Uterus (tissue), 2 donors: ENCODE results near the gene ERF.

Experiments
- POLR2A ChIP-seq, 2 donors: fragments of 450-650 bp; IDR thresholded peaks; one replicate each; pipeline ENCODE4 v1.6.1; 2016; ENCODE audit warnings: antibody characterized with exemption in 2 of 2, mild to moderate bottlenecking in 1 of 2, moderate library complexity in 1 of 2
- TF ChIP-seq, protein P1 (sequence below), 4 experiments: fragments of 200-600 bp in 2 of 4; fragments of 450-650 bp in 2 of 4; sonication (generic) in 2 of 4; IDR thresholded peaks; one replicate each; pipeline ENCODE4 v1.5.1; 2016 to 2019; ENCODE audit warnings: antibody characterized with exemption in 4 of 4, mild to moderate bottlenecking in 2 of 4, moderate library complexity in 1 of 4

DNA sequence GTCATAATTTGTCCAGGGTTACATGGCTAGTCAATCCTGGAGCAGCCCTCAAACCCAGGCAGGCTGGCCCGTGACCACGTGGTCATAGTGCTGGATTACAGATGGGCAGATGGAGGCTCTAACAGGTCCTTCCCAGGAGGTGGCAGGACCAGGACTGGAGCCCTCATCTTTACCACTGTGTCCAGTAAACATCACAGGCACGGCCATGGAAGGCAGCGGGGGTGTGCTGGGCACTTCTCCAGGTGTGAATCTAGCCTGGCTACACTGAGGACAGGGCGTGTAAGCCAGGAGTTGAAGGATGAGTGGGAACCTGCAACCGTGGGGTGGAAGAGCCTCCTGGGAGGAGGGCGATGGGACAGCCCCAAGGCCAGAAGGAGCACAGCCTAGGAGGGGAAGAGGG lies 20.2 kb upstream of the ERF start:
- TF ChIP-seq, protein P1, sequence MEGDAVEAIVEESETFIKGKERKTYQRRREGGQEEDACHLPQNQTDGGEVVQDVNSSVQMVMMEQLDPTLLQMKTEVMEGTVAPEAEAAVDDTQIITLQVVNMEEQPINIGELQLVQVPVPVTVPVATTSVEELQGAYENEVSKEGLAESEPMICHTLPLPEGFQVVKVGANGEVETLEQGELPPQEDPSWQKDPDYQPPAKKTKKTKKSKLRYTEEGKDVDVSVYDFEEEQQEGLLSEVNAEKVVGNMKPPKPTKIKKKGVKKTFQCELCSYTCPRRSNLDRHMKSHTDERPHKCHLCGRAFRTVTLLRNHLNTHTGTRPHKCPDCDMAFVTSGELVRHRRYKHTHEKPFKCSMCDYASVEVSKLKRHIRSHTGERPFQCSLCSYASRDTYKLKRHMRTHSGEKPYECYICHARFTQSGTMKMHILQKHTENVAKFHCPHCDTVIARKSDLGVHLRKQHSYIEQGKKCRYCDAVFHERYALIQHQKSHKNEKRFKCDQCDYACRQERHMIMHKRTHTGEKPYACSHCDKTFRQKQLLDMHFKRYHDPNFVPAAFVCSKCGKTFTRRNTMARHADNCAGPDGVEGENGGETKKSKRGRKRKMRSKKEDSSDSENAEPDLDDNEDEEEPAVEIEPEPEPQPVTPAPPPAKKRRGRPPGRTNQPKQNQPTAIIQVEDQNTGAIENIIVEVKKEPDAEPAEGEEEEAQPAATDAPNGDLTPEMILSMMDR (IDR thresholded peaks at IDR 0.05): no peak
- no peak for TF ChIP-seq POLR2A (IDR thresholded peaks at IDR 0.05)
